Kidney epithelial cell (primary cell): Measurements from ENCODE around the gene DUOX2. TPM values are rescaled to one million over a fixed set of nuclear protein-coding genes. Genes with fewer than 3 reads are reported as not detected.

ENCODE experiments used
- DNase-seq: peaks from one replicate; pipeline ENCODE4 v3.0.0-alpha.2; 2010; ENCODE audit warnings: low read depth
- H3K27me3 ChIP-seq: 2 replicates; pipeline ENCODE4 v1.6.0; 2011; ENCODE audit warnings: low read length; ENCODE audit not compliant: control insufficient read depth, insufficient read depth
- H3K36me3 ChIP-seq: 2 replicates; pipeline ENCODE4 v1.5.1; 2011; ENCODE audit warnings: low read length; ENCODE audit not compliant: control insufficient read depth, insufficient read depth
- H3K4me3 ChIP-seq: 2 replicates; pipeline ENCODE4 v1.5.1; 2011; ENCODE audit warnings: low read depth, mild to moderate bottlenecking, control low read depth, low read length
- CTCF ChIP-seq: IDR thresholded peaks from 2 replicates; pipeline ENCODE4 v1.5.1; 2011; ENCODE audit warnings: mild to moderate bottlenecking, moderate library complexity, low read length, control low read depth, inconsistent platforms; ENCODE audit not compliant: insufficient read depth, poor library complexity, severe bottlenecking
- total RNA-seq: library from RNA; depleted of rRNA; stranded (reverse); fragments of >200 nt; gene quantifications from 2 replicates; pipeline ENCODE4 v1.2.3, GENCODE V29; 2015

Gene DUOX2
- total RNA-seq, 1 donor from 2014 or later: 0.08 TPM

GRCh38 chr15:45126535-45127158 is 12.7 kb upstream of the DUOX2 start:
- DNase-seq: no peak
- no peak overlapping the region for H3K4me3 ChIP-seq
- TF ChIP-seq CTCF: peak; percentile 67
- H3K36me3 ChIP-seq: no peaks in the 10 kb centered on the region
- peaks cover 43% of the 10 kb centered on the region for H3K27me3 ChIP-seq

- no peak for TF ChIP-seq CTCF
- no peak overlapping the region for H3K4me3 ChIP-seq
- DNase-seq: no peak
- H3K27me3 ChIP-seq: peaks cover 14% of the 10 kb centered on the region
- H3K36me3 ChIP-seq: no peaks in the 10 kb centered on the region
Observed at GRCh38 chr15:45123397-45123796, 9.4 kb upstream of the DUOX2 start.

- Histone ChIP-seq H3K27me3 (peaks cover 9% of the 10 kb centered on the region), H3K36me3 (no peaks in the 10 kb centered on the region)
- TF ChIP-seq CTCF: no peak
Observed at GRCh38 chr15:45122719-45123118, 8.7 kb upstream of the DUOX2 start.

GRCh38 chr15:45121706-45122417 is 7.9 kb upstream of the DUOX2 start:
- no peak for TF ChIP-seq CTCF
- Histone ChIP-seq H3K36me3 (no peaks in the 10 kb centered on the region), H3K27me3 (peaks cover 14% of the 10 kb centered on the region), H3K4me3 (no peak overlapping the region)
- DNase-seq: peak; percentile 81

More at GRCh38 chr15:45122719-45123118, 8.7 kb upstream of the DUOX2 start:
- no peak for DNase-seq
- H3K4me3 ChIP-seq: no peak overlapping the region

- no peaks in the 10 kb centered on the region for H3K36me3 ChIP-seq
- TF ChIP-seq CTCF: no peak
- H3K4me3 ChIP-seq: no peak overlapping the region
- H3K27me3 ChIP-seq: peaks cover 22% of the 10 kb centered on the region
- no peak for DNase-seq
Observed at GRCh38 chr15:45121020-45121419, 7.0 kb upstream of the DUOX2 start.
